Stromal cell of bone marrow (primary cell): Measurements from ENCODE around the gene KCNA1.
"Not testable (repeated sequence)": the region's sequence is repeated elsewhere in the genome, so short reads cannot be mapped to it uniquely, and the experiment has no call there.

Experiments
- DNase-seq: peaks from one replicate; pipeline ENCODE4 v3.0.0-alpha.2; 2012; ENCODE audit warnings: low read depth

KCNA1 gene

DNA sequence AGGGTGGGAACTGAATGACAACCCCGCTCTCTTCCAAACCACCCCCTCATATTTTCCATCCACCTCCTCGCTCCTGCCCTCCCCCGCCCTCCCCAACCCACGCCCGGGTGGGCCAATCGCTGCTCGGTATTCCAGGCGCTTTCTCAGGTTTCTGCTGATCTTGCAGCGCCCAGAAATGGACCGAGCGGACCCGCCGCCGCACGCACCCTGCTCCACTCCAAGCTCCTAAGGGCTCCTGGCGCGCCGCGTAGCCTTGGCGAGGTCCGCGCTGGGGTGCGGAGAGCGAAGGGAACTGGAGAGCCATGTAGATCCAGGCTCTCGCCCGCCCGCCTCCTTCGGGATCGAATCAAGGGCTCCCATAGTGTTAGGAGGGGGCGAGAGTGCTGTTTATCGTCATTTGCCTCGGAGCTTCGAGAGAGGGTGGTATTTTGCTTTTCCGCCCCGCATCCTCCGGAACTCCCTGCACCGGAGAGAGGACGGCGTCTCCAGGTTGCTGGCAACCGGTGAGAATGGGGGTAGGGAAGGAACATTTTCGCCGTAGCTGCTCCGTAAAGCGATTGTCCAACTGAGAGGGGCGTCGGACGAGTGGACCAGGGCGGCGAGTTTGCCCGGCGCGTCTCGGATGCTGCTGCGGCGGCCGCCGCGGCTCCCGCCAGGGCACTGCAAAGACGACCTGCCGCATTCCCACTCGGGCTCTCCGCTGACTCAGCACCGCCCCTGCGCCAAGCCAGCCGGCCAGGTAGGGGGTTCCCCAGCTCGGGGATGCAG lies at the start of gene KCNA1:
TSS of gene KCNA1 (plus strand) at position 172 of the 768 bp plus-strand sequence. CDS start 1,474 bp downstream, outside the sequence.
- no peak for DNase-seq

DNA sequence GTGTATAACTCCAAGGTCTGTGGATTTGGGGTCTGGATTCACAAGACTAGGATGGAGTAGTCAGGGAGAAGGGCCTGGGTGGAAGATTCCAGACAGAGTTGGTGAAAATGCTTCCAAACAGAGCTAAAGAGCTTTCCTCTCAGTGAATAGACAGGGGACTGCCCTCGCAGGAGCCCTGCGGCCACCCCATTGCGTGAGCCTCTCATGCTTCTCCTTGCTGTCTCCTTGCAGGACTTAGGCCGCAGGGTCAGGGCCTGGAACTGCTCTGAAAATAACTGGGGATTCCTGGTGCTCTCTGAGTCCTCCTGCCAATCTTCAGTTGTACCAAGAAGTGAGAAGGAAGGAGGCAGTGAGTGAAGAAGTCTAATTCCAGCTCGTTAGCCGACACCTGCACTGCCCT lies 49.0 kb upstream of the KCNA1 start:
- no peak for DNase-seq

DNA sequence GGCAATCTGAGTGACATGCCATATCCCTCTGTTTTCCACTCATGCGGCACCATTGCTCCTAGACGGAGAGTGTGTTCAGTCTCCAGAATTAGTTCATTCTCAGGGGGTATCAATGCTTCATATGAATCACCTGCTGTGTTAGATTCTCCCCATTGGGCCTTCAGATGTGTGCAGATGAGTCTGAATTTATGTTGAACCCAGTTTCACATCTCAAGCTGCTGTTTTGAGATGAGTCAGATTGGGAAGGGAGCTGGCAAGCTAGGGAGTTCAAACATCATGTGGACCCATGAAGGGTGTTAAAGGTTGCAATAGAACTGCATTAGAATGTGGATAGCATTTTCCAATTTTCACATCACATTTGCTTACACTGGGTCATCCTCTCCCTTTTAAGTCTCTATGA lies 46.9 kb upstream of the KCNA1 start:
- DNase-seq: no peak

DNA sequence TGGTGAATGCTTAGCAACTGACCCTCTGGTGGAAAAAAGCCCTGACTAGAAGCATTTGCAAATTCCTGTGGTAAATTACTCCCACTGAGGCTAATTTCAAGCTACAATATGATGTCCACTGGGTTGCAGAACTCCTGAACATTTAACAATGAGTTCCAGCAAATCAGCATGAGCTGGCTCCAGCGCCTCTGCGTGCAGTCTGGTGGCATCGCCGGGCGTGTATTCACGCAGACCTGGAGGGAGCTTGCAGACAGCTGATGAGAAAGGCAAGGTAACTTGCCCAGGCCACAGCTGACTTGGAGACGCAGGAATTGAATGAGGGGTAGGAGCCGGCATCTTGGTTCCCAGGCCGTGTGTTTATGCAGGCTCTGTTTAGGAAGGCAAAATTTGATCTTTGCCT lies 45.1 kb upstream of the KCNA1 start:
- no peak for DNase-seq

DNA sequence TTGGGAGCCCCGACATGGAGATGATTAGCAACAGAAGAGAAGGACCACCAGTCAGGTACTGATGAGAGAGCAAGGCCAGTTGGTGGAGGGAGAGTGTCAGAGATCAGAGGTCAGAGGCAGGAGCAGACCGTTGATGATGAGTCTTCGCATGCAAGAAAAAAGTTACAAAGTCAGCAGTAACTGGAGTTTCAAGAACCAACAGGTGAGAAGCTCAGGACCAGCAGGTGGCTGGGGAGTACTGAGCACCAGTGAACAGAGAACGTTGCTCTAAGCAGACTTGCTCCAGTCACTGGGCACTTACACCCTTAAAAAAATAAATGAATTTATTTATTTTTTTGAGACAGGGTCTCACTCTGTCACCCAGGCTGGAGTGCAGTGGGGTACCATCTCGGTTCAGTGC lies 44.5 kb upstream of the KCNA1 start:
- no peak for DNase-seq

DNA sequence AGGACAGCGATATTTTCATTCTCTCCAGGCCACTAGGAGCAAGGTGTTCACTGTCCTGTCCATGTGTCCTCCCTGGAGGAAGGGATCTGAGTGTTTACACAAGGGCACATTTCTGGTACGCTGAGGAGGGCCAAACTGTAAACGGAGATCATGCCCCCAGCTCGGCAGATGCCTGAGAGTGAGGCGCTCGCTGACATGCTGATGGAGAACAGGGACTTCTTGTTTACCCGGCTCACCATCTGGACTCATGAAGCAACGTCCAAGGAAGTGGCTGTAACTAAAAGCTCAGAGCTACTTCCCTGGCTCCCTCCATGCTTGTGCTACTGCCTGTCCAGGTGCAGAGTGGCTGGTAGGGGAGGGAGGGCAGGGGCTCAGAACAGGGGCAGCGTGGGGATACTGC lies 43.4 kb upstream of the KCNA1 start:
- no peak for DNase-seq

DNA sequence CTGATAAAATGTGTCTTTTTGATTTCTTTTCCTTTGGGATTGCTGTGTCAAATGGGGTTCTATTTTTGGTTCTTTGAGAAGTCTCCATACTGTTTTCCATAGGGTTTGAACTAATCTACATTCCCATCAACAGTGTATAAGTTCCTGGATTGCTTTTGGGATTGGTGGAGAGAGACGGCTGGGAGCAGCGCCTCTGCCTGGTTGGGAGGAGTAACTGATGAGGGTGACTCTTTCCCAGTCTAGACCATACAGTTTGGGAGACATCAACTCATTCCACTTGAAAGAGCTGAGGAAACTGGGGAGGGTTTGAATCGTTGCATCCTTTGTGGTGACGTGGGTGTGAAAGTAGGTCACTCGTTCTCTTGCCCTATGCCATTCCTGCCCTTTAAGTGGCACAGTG lies 42.3 kb upstream of the KCNA1 start:
- DNase-seq: no peak

DNA sequence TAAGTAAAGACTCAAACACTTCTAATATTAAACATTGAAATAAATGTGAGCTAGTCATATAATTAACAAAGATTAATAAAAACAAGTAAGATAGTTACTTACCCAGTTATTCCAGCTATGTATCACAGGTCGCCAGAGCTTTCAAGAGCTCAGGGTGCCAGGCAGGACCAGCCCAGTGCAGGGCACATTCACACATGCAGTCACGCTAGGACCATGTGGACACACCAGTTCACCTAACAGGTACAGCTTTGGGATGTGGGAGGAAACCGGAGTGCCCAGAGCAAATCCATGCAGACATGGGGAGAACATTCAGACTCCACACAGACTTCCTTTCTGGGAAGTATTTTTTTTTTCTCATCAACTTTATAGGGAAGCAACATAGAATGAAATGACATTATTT lies 39.3 kb upstream of the KCNA1 start:
- DNase-seq: no peak

DNA sequence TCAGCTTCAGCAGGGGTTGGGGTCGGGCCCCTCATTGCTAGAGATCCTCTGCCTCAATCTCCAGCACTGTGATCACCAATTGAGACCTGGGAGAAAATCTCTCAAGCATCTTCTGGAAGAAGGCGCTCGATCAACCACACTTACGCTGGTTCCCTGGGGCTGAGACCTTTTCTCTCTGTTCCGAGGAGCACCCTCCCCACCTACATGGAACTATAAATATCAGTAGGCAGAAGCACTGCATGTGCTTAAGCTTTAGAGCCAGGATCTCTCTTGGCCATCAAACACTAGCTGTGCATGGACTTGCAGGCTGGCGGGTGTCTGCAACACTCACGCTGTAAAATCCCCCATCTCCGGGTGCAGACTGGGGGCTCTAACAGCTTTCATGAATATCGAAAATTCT lies 38.2 kb upstream of the KCNA1 start:
- DNase-seq: no peak

DNA sequence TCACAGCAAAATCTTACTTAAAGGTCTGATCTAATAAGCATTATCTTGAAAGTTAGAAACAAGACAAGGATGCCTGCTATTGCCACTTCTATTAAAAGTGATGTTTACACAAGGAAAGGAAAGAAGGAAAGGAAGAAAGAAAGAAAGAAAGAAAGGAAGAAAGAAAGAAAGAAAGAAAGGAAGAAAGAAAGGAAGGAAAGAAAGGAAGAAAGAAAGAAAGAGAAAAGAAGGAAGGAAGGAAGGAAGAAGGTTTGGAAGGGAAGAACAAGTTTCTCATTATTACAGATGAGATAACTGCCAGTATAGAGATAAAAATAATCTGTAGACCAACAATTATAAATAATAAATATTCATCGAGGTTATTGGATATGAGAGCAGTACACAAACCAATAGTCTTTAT lies 35.8 kb upstream of the KCNA1 start:
- DNase-seq: no peak

DNA sequence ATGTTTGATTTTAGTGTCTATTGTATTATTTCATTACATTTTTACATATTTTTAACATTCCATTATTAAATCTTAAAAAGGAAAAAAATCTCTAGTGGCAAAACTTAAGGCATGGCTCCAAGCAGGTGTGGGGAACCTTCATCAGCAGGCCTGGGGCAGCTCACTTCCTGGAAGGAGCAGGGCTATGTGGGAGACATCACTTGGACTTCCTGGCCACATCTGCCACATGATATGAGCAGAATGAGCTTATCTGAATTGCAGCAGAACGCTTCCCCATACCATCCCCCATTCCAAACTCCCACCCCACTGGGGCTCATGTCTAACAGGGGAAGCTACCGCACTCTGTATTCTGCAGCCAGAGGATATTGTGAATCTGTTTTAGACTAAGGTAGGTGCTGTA lies 35.0 kb upstream of the KCNA1 start:
- DNase-seq: no peak

DNA sequence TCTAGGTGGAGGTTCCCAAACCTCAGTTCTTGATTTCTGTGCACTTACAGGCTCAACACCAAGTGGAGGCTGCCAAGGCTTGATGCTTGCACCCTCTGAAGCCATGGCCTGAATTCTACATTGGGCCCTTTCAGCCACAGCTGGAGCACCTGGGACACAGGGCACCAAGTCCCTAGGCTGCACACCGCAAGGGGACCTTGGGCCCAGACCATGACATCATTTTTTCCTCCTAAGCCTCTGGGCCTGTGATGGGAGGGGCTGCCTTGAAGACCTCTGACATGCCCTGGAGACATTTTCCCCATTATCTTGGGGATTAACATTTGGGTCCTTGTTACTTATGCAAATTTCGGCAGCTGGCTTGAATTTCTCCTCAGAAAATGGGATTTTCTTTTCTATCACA lies 30.2 kb upstream of the KCNA1 start:
- DNase-seq: not testable (repeated sequence)

DNA sequence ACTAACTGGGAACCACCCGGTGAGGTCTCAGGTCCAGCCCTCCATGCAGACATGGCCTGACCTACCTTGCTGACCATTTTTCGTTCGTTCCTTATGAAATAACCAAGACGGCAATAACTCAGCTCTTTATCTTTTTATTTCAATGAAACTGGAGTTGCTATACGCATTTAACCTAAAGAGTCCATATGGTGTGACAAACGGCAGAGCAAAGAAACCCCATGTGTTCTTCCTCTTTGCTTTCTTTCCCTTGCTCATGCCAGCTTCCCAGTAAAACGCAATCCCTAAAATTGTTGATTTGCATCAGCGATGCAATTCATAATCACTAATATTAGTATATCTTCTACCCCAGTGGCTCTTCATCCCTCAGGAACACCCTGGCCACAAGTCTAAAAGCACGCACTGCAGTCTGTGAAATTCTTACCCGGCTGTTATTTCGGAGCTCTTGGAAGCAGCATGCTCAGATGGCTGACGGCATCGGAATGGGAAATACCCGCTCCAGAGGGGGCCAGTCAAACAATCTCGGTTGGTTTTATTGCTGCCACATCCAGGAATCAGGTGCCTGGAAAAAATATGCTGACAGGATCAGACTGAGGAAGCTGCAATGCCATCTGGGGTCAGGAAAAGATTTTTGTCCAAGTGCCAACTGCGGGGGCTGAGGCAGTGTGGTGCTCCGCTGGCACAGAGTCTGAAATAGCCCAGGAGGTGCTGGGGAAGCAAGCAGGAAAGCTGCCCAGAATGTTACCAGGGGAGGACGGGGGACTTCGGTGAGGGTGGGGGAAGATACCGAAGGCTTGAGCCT lies 28.2 kb upstream of the KCNA1 start:
- no peak for DNase-seq

DNA sequence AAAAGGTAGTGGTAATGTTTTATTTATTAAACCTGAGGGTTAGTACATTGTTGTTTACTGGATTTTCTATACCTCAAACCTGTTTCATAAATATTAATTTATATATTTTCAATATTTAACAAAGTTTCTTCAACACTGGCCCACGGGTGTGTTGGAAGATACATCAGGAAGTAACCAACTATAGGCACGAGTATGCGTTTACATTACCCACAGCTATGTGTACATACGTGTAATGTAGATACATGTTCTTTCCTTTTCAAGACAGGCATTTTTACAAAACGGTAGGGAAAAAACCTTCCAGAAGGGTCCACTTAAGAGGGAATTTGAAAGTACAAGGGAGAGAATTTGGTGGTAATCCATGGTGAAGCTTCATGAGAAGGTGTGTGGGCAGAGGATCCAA lies 17.8 kb upstream of the KCNA1 start:
- no peak for DNase-seq

DNA sequence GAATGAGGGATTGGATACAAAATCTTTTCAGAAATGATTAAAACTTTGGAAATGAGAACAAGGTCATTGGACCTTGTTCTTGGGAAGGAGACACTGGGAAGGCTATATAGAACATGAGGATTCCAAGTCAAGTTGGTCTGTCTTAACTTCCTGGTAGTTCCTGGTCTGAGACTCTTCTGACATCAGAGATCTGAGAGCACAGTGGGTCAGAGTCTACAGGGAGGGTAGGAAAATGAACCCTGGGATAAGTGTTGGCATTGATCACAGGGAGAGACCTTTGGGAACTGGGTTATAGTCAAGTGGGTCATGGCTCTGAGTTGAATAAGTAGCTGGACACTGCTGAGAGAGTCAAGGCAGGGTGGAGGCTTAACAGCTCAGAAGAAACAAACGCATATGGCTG lies 17.3 kb upstream of the KCNA1 start:
- no peak for DNase-seq

DNA sequence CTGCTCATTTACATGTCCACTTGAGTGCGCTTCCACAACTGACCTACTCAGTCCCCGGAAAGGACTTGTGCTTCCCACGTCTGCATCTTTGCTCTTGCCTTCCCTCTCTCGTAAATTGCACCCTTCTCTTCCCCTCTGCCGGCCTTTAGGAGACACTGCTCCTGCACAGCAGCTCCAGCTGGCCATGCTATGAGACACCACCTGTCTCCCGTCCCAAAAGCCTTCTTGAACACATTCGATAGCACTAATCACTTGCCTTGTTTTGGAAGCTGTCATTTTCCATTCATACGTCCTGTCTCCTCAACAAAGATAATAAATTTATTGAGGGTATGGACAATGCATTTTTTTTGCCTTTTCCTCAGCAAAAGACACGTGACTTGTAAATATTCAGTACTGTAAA lies 15.7 kb upstream of the KCNA1 start:
- DNase-seq: no peak

DNA sequence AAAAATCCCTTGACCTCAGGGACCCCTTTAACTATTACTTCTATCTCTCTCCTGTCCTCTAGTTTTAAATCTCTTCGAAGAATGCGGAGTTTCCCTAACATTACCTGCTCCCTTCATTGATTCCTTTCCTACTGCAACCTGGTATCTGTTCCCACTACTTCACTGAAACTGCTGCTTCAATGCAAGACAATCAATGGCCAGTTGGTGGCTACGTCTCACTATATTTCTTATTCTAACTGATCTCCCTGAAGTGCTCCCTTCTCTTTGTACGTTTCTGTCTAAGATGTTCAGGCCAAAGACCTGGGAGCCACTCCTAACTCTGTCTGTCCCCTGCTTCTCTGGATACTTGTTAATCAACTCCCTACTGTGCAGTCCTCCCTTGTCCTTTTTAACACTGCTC lies 10.3 kb upstream of the KCNA1 start:
- DNase-seq: no peak

DNA sequence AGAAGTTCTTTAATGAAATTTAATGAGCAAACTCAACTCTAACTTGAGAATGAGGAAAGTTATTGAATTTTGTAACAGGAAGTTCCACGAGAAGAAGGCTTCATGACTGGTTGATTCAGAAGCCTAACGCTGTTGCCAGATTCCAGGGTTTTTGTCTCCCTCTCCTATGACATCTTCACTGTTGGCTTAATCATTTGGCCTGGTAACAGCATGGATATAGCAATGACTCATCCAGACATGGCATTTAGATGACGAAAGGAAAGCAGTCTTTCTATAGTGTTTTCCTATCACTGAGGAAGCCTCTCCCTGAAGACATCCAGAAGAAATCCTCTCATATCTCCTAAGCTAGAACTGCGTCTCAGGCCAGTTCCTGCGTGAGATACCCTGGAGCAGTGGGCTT lies 9.4 kb upstream of the KCNA1 start:
- peak; percentile 83 for DNase-seq

DNA sequence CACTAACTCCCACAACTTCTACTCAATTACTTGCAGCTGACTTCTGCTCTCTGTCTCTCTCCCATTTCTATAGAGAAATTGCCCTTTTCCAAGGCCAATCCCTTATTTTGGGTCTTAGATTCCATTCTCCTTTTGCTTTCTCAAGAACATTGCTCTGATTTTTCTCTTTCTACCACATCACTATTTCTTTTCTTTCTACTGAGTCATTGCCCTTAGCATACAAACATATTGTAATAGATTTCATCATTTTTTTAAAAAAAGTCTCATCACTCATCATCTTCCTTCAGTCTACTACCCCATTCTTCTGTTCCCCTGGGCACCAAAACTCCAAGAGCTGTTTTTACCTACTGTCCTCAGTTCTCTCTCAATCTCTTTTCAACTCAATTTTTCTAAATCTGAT lies 4.4 kb upstream of the KCNA1 start:
- no peak for DNase-seq

DNA sequence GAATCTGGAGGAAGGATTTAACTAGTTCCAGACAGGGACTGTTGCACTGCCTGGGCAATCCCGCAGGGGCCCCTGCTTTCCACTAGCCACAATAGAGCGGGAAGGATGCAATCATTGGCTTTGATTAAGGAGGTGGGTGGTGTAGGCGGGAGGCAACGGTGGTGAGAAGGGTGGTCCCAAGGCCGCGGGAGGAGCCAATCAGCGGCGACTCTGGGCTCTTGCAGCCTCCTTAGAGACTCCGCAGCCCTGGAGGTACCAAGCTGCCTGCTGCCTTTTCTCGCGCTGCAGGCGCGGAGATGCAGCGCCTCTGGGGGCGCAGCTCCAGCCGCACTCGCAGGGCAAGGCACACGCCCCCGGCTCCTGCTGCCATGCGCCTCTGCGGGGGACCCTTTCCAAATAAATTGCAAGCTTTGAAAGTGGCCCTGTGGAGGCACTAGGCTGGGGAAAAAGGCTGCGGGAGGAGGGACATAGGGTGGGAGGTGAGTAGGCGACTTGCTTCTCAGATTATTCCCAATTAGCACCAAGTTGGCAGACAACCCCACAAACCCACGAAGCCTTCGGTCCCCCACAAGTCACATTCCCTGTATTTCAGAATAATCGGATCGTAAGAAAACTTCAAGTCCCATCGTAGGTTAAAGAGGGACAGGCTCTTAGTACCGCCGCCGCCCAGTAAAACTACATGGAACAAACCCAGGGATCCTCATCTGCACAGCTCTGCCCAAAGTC lies 858 bp upstream of the KCNA1 start:
- DNase-seq: no peak

DNA sequence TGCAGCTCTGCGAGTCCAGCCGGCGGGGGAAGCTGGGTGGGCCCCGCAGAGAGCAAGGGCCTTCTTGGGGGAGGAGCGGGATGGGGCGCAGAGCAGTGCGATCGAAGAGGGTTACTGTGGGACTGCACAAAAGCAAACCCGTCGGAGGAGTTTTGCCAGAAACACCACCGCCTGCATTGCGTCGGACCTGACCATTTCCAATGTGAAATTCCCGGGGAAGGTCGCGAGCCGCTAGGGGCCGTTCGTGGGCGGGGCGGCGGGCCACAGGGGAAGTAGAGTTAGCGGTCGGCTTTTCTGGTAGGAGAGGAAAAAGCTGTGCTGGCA lies 333 bp upstream of the KCNA1 start:
- no peak for DNase-seq

DNA sequence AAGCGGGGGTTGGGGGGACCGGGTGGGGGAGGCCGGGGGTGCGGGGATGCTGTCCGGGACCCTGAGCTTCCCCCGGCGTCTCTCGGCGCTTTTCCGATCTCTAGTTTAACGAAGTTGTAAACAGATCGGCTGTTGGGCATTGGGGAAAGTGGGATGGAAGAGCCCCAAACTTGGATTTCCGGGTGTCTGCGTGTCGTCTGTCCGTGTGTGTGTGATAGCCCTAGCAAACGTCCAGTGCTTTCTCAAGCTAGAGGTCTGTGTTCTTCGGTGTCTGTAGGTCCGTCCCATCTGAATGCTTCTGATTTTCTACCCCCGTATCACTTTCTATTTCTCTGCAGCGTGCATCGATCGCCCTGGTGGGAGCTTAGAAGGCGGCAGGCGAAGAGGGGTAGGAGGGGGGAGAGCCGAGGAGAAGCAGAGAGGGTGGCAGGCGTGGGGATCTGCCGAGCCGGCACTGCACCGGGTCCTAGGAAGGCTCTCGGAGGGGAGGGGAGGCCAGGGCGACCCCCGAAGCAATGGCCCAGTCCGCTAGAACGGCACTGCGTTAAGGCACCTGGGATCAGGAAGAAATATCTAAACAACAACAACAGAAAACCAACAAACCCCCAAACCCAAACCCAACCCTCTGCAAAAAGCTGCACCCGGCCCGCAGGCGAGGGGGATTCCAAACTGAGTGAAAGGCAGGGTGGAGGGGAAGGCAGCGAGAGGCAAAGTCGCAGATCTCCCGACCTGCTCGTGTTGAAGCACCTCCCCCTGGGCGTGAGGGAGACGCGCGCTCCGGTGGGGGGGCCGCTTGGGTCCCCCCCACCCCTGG lies 1.0 kb downstream of the KCNA1 start:
- no peak for DNase-seq
